GM23338 (cell line): ENCODE data around the gene CDKN1A. TPM values are rescaled to one million over a fixed set of nuclear protein-coding genes. Genes with fewer than 3 reads are reported as not detected.

ENCODE experiments used
- ATAC-seq: fragments of 200-7000 bp; cut with Tn5 transposase; 3 replicates; pipeline ENCODE4 v1.9.1; 2020
- DNase-seq: peaks from one replicate; pipeline ENCODE4 v3.0.0-alpha.2; 2015; ENCODE audit warnings: low spot score
- H2AFZ ChIP-seq: fragments of 200-600 bp; sonication (generic); 2 replicates; pipeline ENCODE4 v1.8.0; 2016; ENCODE audit warnings: antibody characterized with exemption, mild to moderate bottlenecking, moderate library complexity
- H3F3A ChIP-seq: fragments of 200-600 bp; sonication (generic); replicated peaks from 2 replicates; pipeline ENCODE4 v1.8.0; 2017; ENCODE audit warnings: antibody characterized with exemption, mixed run types, low read depth
- H3K27ac ChIP-seq: fragments of 200-600 bp; sonication (generic); 2 replicates; pipeline ENCODE4 v1.6.1; 2016; ENCODE audit warnings: low read depth
- H3K27me3 ChIP-seq: fragments of 200-600 bp; sonication (generic); 2 replicates; pipeline ENCODE4 v1.8.0; 2016; ENCODE audit warnings: mild to moderate bottlenecking, mixed run types, moderate library complexity; ENCODE audit not compliant: insufficient read depth
- H3K36me3 ChIP-seq: fragments of 200-600 bp; sonication (generic); 2 replicates; pipeline ENCODE4 v1.8.0; 2016; ENCODE audit warnings: mild to moderate bottlenecking; ENCODE audit not compliant: insufficient read depth
- H3K4me1 ChIP-seq: fragments of 200-600 bp; sonication (generic); 2 replicates; pipeline ENCODE4 v1.8.0; 2016; ENCODE audit warnings: mild to moderate bottlenecking, moderate library complexity; ENCODE audit not compliant: insufficient read depth
- H3K4me2 ChIP-seq: fragments of 200-600 bp; sonication (generic); 2 replicates; pipeline ENCODE4 v1.7.1; 2017; ENCODE audit warnings: mixed run types
- H3K4me3 ChIP-seq: fragments of 200-600 bp; sonication (generic); 2 replicates; pipeline ENCODE4 v1.6.1; 2016; ENCODE audit warnings: mixed run types
- H3K79me2 ChIP-seq: fragments of 200-600 bp; sonication (generic); replicated peaks from 2 replicates; pipeline ENCODE4 v1.8.0; 2017; ENCODE audit warnings: mild to moderate bottlenecking; ENCODE audit not compliant: insufficient read depth
- H3K9me2 ChIP-seq: fragments of 200-600 bp; sonication (generic); 2 replicates; pipeline ENCODE4 v1.8.0; 2017; ENCODE audit not compliant: insufficient read depth
- H4K20me1 ChIP-seq: fragments of 200-600 bp; sonication (generic); replicated peaks from 2 replicates; pipeline ENCODE4 v1.8.0; 2017; ENCODE audit warnings: mild to moderate bottlenecking; ENCODE audit not compliant: insufficient read depth
- H3K27ac Mint-ChIP-seq: 2 replicates; pipeline ENCODE4 v1.8.0; 2020; ENCODE audit warnings: inconsistent platforms, mild to moderate bottlenecking, moderate library complexity, mixed read lengths
- H3K27me3 Mint-ChIP-seq: 3 replicates; pipeline ENCODE4 v1.8.0; 2022; ENCODE audit warnings: low read depth, mild to moderate bottlenecking, moderate library complexity, mixed read lengths, inconsistent platforms; ENCODE audit not compliant: insufficient read depth, poor library complexity
- H3K36me3 Mint-ChIP-seq: 3 replicates; pipeline ENCODE4 v1.8.0; 2021; ENCODE audit warnings: low read depth, mild to moderate bottlenecking, inconsistent platforms, moderate library complexity, mixed read lengths
- H3K4me1 Mint-ChIP-seq: 3 replicates; pipeline ENCODE4 v1.8.0; 2020; ENCODE audit warnings: mild to moderate bottlenecking, inconsistent platforms, mixed read lengths
- H3K4me3 Mint-ChIP-seq: 3 replicates; pipeline ENCODE4 v1.8.0; 2021; ENCODE audit warnings: moderate library complexity, mild to moderate bottlenecking, inconsistent platforms, mixed read lengths
- H3K9me3 Mint-ChIP-seq: 3 replicates; pipeline ENCODE4 v1.8.0; 2020; ENCODE audit warnings: moderate library complexity, mild to moderate bottlenecking, inconsistent platforms, mixed read lengths
- CREB1 ChIP-seq: fragments of 250-450 bp; sonication (Bioruptor Pico); IDR thresholded peaks from 2 replicates; pipeline ENCODE4 v1.5.0; 2020; ENCODE audit warnings: low read depth, mild to moderate bottlenecking, moderate library complexity
- EZH2 ChIP-seq: fragments of 200-600 bp; sonication (generic); IDR thresholded peaks from one replicate; pipeline ENCODE4 v1.8.0; 2017; ENCODE audit warnings: antibody characterized with exemption, mild to moderate bottlenecking, low read depth; ENCODE audit not compliant: unreplicated experiment
- EZH2phosphoT487 ChIP-seq: fragments of 200-600 bp; sonication (generic); IDR thresholded peaks from one replicate; pipeline ENCODE4 v1.8.1; 2018; ENCODE audit warnings: antibody characterized with exemption; ENCODE audit not compliant: unreplicated experiment
- JUNB ChIP-seq: IDR thresholded peaks from one replicate; pipeline ENCODE4 v1.6.1; 2016; ENCODE audit warnings: antibody characterized with exemption; ENCODE audit not compliant: unreplicated experiment
- NANOG ChIP-seq: IDR thresholded peaks from 2 replicates; pipeline ENCODE4 v1.6.1; 2016; ENCODE audit warnings: antibody characterized with exemption, borderline replicate concordance
- POLR2AphosphoS5 ChIP-seq: IDR thresholded peaks from 2 replicates; pipeline ENCODE4 v1.6.1; 2016; ENCODE audit warnings: antibody characterized with exemption, low read depth
- ZNF114 ChIP-seq: fragments of 250-450 bp; sonication (Bioruptor Pico); IDR thresholded peaks from 2 replicates; pipeline ENCODE4 v1.5.0; 2020; ENCODE audit warnings: mild to moderate bottlenecking, moderate library complexity
- ZNF331 ChIP-seq: fragments of 250-450 bp; sonication (Bioruptor Pico); IDR thresholded peaks from 2 replicates; pipeline ENCODE4 v1.5.0; 2020; ENCODE audit warnings: low read depth, mild to moderate bottlenecking, moderate library complexity
- polyA plus RNA-seq: library from polyadenylated mRNA; unstranded; fragments of >200 nt; fragmentation: Nextera tagmentation; extraction: Ambion mirVana; gene quantifications from 2 replicates; pipeline ENCODE4 v1.2.1, GENCODE V29; 2016
- total RNA-seq: library from RNA; depleted of rRNA; stranded (reverse); fragments of >200 nt; shearing (Covaris generic); gene quantifications from 2 replicates; pipeline ENCODE4 v1.2.3, GENCODE V29; 2014
- TF ChIP-seq, protein P1 (sequence below), 2 experiments: fragments of 200-600 bp in 1 of 2; sonication (generic) in 1 of 2; conservative IDR thresholded peaks; 2 replicates each; pipeline versions ENCODE4 v1.5.1 to v1.6.1; 2016 to 2017; ENCODE audit warnings: antibody characterized with exemption in 2 of 2, low read depth in 2 of 2, mild to moderate bottlenecking in 2 of 2, moderate library complexity in 1 of 2
- TF ChIP-seq, protein P2 (sequence below): IDR thresholded peaks from 2 replicates; pipeline ENCODE4 v1.6.1; 2016; ENCODE audit warnings: antibody characterized with exemption
- TF ChIP-seq, protein P3 (sequence below): IDR thresholded peaks from one replicate; pipeline ENCODE4 v1.6.1; 2018; ENCODE audit warnings: antibody characterized with exemption; ENCODE audit not compliant: unreplicated experiment

Gene CDKN1A
- total and polyA plus RNA-seq, 2 experiments from 2014 or later: 31.5 to 45.6 TPM

DNA sequence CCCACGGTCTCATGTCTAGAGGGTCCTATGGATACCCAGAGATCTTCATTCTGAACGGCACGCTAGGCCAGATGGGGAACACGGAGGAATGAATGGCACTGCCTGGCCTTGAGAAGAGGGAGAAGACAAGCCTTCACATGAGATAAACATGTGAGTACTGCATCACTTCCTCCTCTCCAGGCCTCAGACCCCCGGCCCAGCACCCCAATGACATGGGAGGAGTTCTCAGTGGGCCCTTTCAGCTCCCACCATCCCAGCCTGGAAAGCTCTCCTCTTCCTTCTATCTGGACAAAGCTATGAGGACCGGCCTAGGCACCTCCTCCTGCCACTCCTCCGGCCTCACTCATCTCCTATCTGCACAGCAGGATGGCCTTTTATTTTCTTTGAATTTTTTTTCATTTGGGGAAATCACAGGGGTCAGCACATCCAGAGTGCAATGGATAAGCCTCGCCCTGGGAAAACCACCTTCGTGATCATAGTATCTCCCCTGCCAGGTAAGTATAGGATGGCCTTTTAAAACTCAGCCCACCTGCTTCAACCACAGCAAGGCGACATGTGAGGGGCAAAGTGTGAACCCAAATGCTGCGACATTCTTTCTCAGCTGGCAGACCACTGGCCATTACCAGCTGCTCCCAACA is 39.2 kb upstream of the CDKN1A start:
- Histone ChIP-seq H3K36me3 (no peaks in the 10 kb centered on the region), H3K9me2 (no peaks in the 10 kb centered on the region), H3K27ac (no peak overlapping the region), H3K4me1 (peaks cover 4% of the 10 kb centered on the region; the same call in 1 of the 2 replicates), H4K20me1 (no peaks in the 10 kb centered on the region), H3K79me2 (no peaks in the 10 kb centered on the region), H3F3A (no peaks in the 10 kb centered on the region), H2AFZ (peak overlapping the region; percentile 74; the same call in 1 of the 2 replicates), H3K4me3 (no peak overlapping the region), H3K27me3 (no peaks in the 10 kb centered on the region), H3K4me2 (no peak overlapping the region)
- Mint-ChIP-seq H3K4me1 (peaks cover 14% of the 10 kb centered on the region), H3K27me3 (peaks cover 10% of the 10 kb centered on the region), H3K9me3 (no peaks in the 10 kb centered on the region; the same call in 2 of the 3 replicates), H3K36me3 (no peaks in the 10 kb centered on the region), H3K4me3 (no peak overlapping the region), H3K27ac (no peak overlapping the region)
- TF ChIP-seq, protein P1, sequence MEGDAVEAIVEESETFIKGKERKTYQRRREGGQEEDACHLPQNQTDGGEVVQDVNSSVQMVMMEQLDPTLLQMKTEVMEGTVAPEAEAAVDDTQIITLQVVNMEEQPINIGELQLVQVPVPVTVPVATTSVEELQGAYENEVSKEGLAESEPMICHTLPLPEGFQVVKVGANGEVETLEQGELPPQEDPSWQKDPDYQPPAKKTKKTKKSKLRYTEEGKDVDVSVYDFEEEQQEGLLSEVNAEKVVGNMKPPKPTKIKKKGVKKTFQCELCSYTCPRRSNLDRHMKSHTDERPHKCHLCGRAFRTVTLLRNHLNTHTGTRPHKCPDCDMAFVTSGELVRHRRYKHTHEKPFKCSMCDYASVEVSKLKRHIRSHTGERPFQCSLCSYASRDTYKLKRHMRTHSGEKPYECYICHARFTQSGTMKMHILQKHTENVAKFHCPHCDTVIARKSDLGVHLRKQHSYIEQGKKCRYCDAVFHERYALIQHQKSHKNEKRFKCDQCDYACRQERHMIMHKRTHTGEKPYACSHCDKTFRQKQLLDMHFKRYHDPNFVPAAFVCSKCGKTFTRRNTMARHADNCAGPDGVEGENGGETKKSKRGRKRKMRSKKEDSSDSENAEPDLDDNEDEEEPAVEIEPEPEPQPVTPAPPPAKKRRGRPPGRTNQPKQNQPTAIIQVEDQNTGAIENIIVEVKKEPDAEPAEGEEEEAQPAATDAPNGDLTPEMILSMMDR (conservative IDR thresholded peaks at IDR 0.05; ENCODE audit: low read depth in 2 of 2): no peak
- TF ChIP-seq EZH2 (no peak), NANOG (no peak), ZNF331 (CRISPR knock-in tag) (no peak), ZNF114 (no peak), EZH2phosphoT487 (no peak), JUNB (no peak), POLR2AphosphoS5 (no peak)
- TF ChIP-seq, protein P2, sequence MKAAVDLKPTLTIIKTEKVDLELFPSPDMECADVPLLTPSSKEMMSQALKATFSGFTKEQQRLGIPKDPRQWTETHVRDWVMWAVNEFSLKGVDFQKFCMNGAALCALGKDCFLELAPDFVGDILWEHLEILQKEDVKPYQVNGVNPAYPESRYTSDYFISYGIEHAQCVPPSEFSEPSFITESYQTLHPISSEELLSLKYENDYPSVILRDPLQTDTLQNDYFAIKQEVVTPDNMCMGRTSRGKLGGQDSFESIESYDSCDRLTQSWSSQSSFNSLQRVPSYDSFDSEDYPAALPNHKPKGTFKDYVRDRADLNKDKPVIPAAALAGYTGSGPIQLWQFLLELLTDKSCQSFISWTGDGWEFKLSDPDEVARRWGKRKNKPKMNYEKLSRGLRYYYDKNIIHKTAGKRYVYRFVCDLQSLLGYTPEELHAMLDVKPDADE: no peak
- ATAC-seq (no peak), DNase-seq (no peak)

DNA sequence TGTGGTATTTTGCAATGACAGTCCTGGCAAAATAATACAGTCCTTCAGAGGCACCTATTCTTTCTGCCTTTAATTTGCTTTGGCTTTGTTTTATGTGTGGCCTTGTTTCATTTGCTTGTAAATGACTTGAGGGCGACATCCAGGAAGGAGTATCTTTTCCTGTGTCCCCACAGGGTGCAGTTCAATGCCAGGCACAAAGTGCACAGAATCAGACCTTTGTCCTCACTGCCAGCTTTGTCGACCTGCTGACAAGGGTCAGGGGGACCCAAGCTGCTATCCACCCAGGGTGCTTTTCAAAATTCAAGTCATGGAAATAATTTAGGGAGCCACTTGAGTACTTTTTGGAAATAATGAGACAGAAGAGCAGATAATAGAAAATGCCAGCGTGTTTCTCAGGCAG is 37.0 kb upstream of the CDKN1A start:
- Histone ChIP-seq H2AFZ (no peak overlapping the region; the same call in 1 of the 2 replicates), H3K4me2 (no peak overlapping the region), H3F3A (no peaks in the 10 kb centered on the region), H3K27ac (no peak overlapping the region), H3K4me3 (no peak overlapping the region), H3K79me2 (no peaks in the 10 kb centered on the region), H3K9me2 (no peaks in the 10 kb centered on the region), H4K20me1 (no peaks in the 10 kb centered on the region), H3K4me1 (peaks cover 4% of the 10 kb centered on the region; the same call in 1 of the 2 replicates), H3K36me3 (no peaks in the 10 kb centered on the region), H3K27me3 (no peaks in the 10 kb centered on the region)
- H3K27me3 Mint-ChIP-seq: peaks cover 7% of the 10 kb centered on the region
- no peak overlapping the region for H3K4me3 Mint-ChIP-seq
- H3K9me3 Mint-ChIP-seq: no peaks in the 10 kb centered on the region; the same call in 2 of the 3 replicates
- no peak for ATAC-seq
- peaks cover 14% of the 10 kb centered on the region for H3K4me1 Mint-ChIP-seq
- no peak for DNase-seq
- no peaks in the 10 kb centered on the region for H3K36me3 Mint-ChIP-seq
- no peak overlapping the region for H3K27ac Mint-ChIP-seq
- TF ChIP-seq ZNF114 (no peak), NANOG (no peak), EZH2phosphoT487 (no peak), CREB1 (CRISPR knock-in tag) (no peak), POLR2AphosphoS5 (no peak), JUNB (no peak)
- TF ChIP-seq, protein P3, sequence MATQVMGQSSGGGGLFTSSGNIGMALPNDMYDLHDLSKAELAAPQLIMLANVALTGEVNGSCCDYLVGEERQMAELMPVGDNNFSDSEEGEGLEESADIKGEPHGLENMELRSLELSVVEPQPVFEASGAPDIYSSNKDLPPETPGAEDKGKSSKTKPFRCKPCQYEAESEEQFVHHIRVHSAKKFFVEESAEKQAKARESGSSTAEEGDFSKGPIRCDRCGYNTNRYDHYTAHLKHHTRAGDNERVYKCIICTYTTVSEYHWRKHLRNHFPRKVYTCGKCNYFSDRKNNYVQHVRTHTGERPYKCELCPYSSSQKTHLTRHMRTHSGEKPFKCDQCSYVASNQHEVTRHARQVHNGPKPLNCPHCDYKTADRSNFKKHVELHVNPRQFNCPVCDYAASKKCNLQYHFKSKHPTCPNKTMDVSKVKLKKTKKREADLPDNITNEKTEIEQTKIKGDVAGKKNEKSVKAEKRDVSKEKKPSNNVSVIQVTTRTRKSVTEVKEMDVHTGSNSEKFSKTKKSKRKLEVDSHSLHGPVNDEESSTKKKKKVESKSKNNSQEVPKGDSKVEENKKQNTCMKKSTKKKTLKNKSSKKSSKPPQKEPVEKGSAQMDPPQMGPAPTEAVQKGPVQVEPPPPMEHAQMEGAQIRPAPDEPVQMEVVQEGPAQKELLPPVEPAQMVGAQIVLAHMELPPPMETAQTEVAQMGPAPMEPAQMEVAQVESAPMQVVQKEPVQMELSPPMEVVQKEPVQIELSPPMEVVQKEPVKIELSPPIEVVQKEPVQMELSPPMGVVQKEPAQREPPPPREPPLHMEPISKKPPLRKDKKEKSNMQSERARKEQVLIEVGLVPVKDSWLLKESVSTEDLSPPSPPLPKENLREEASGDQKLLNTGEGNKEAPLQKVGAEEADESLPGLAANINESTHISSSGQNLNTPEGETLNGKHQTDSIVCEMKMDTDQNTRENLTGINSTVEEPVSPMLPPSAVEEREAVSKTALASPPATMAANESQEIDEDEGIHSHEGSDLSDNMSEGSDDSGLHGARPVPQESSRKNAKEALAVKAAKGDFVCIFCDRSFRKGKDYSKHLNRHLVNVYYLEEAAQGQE: no peak
